Fibroblast of skin of right quadriceps (primary cell): ENCODE measurements around the gene SLC7A1.

Experiments
- DNase-seq: peaks from one replicate; pipeline ENCODE4 v3.0.0-alpha.2; 2013

SLC7A1 gene

GRCh38 chr13:29483623-29484022 is 111.9 kb downstream of the SLC7A1 start:
- DNase-seq: no peak

DNA sequence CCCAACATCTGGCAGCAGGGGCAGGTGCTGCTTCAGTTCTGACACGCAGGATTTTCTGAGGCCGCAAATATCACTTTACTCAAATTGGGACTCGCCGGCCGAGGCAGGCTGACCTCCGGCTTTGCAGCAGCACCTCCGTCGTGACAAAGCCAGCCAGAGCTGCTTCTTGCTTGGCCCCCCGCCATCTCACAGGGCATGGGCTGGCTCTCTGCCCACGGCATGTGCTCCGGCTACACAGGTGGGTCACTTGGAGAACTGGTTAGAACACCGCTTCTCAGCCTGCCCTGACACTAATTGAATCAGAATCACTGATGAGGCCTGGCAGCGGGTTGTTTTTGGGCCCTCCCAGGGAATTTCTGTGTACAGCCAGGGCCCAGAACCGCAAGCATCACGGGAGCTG is 112.3 kb downstream of the SLC7A1 start:
- DNase-seq: no peak

DNA sequence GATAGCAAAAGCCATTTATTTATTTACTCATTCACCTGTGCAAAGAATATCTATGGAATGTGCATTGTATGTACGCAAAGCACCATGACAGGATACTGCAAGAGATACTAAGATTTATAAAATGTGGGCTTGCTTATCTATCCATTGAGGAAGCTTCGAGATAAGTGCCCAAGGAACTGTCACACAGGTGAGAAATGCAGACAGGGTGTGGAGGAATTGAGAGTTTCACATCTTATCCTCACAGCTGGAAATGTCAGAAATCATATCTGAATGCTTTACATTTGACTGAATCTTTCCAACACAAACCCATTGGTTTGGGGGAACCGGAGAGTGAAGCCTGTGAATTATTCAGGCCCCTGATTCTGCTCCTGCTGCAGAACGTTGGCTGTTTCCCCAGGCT is 113.0 kb downstream of the SLC7A1 start:
- DNase-seq: no peak

DNA sequence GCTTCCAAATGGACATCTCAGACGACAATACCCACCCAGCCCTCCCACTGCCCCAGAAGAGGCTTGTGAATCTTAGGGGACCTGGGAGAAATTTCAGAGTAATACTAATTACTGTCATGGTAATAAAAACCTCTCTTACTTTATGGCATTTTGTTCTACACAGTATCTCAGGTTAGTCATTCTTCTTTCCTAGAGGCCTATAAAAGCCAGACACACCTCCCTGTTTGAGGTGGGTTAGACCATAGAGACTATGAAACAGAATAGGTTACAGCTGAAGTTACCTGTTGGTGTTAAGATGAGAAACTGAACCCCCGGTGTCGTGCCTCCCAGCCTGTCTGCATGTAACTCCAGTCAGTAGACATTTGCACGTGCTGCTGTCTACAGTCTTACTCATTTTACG is 113.9 kb downstream of the SLC7A1 start:
- no peak for DNase-seq

DNA sequence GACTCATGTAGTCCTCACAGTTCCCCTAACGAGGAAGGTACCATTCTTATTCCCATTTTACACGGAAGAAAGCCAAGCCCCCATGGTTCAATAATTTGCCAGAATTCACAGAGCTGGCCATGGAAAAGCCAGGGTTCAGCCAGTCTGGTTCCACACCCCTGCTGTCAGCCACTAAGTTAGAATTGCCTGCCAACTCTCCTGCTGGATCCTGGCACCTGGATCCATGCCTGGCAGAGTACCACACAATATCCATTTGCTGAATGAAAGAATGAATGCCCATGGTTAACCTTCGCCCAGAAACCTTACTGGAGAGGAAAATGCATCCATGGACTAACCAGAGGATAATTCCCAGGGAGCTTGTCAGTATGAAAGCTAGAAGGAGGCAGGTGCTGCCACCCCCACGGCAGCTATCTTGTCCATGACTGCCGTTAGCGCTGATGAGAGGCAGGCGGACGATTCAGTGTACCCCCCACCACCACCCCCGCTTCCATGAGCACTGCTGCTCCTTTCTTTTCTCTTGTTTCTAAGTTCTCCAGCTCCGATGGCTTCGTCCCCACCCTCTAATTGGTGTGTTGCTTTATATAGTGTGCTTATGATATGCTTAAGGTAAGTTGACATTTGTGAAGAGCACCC is 114.5 kb downstream of the SLC7A1 start:
- no peak for DNase-seq

DNA sequence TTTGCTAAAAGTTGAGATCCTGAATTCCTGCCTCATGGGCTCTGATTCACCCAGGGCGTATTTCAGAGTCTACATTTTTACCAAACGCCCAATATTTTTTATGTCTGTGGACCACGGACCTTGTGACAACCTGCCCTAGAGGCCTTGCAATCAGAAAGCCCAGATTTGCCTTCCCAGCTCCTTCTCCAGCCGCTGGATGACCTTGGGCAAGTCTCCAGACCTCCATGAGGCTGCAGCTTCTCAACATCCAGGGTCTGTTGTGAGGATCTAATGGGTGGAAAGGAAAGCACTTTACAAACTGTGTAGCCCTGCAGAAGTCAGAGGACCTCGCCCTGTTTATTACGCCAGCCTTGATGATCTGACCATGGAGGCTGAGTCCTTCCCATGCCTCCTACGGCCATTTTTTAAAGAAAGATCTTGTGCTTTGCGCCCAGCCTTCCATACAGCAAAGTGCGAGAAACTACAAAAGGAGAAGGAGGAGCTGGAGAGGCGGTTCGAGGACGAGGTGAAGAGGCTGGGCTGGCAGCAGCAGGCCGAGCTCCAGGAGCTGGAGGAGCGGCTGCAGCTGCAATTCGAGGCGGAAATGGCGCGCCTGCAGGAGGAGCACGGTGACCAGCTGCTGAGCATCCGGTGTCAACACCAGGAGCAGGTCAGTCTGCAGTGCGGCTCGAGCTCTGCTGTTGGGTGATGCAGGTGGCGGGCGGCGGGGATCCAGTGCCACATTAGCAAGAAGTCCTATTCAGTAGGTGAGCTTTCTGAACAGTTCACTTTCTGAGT is 115.6 kb downstream of the SLC7A1 start:
- DNase-seq: no peak

GRCh38 chr13:29476046-29476445 is 119.4 kb downstream of the SLC7A1 start:
- no peak for DNase-seq

DNA sequence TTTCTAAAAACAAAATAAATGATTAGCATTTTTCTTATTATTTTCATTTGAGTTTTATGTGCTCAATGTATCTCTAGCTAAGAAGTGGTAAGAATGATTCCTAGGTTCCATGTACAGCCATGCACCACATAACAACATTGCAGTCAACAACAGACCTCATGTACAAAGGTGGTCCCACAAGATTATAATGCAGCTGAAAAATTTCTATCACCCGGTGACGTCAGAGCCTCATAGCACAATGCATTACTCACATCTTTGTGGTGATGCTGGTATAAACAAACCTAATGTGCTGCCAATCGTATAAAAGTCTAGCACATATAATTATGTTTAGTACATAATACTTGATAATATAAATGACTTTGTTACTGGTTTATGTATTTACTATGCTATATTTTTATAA is 120.5 kb downstream of the SLC7A1 start:
- DNase-seq: peak; percentile 92

GRCh38 chr13:29473166-29473565 is 122.3 kb downstream of the SLC7A1 start:
- no peak for DNase-seq

DNA sequence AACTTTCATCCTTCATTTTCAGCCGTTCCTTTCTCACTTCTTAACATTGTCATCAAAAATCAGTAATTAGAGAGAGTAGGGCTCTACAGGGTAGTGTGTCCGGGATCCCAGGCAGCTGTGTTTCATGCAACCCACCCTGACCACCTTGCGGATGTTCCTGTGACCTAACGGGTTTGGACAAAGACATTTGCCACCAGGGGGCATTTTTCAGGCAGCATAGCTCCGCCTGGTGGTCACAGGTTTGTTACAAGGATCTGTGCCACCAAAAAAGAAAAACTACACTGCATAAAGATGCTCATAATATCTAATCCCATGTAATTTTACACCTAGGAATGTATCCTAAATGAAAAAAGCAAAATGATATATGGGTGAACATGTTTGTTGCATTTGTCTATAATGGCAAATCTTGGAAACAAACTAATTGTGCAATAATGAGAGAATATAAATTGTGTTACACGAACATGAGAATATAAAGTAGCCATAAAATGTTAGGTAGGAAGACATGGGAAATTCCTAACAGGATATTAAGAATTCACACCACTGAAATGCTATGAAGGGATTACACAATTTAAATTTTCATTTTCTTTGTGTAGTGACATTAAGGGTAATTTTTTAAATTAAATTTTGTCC is 123.0 kb downstream of the SLC7A1 start:
- DNase-seq: peak; percentile 54

DNA sequence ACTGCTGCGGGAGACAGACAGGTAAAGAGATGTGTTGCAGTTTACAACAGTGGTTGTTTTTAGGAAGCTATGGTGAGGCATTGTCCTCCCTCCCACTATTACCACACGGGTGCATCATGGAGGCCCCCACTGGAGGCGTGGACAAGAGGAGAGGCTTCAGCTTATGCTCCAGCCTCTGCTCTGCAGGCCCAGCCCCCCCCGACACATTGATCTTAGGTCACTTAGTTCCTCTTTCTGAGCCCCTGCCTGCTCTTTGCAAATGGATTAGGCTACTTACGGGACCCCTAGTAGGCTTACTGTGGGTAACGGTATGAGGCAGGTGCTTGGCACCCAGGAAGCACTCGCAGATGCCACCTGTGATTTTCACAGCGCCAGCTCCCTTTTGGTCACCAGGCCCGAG is 123.9 kb downstream of the SLC7A1 start:
- DNase-seq: no peak

GRCh38 chr13:29465741-29466293 is 129.7 kb downstream of the SLC7A1 start:
- DNase-seq: peak; percentile 77

GRCh38 chr13:29464105-29464679 is 131.3 kb downstream of the SLC7A1 start:
- DNase-seq: no peak

DNA sequence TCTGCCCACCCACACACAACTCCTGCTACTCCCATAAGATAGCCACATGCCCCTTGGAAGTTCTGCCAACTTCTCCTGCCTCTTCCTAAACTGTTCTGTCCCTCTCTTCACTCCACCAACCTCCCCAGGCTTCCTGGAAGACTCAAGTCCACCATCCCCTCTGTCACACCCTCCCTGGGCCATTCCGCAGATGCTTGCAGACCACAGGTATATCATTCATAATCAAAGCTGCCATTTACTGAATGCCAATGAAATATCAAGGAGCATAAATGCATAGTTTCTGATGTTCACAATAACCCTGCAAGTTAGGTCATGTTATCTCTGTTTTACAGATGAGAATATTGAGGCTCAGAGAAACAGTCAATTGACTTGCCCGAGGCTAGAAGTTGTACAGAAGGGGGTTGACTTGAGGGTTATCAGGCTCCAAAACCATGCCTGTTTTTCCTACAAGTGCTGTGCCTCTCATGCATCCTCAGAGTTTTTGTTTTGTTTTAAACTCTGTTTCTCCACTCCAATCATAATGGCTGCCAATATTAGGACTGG is 135.6 kb downstream of the SLC7A1 start:
- DNase-seq: no peak
